UCSD-AML1 (cell line): ENCODE results near the gene DNAH1.

Source experiments
- DNase-seq: peaks from one replicate; lab custom pipeline; 2025; ENCODE audit not compliant: unreplicated experiment; lab: John Stamatoyannopoulos, UW

Gene DNAH1

GRCh38 chr3:52310861-52311575 lies 5.1 kb upstream of the DNAH1 start:
- DNase-seq, result no peak

GRCh38 chr3:52311576-52312119 lies 4.5 kb upstream of the DNAH1 start:
- no peak for DNase-seq

GRCh38 chr3:52313188-52313773 lies 2.8 kb upstream of the DNAH1 start:
- no peak for DNase-seq

GRCh38 chr3:52313774-52314188 lies 2.3 kb upstream of the DNAH1 start:
- DNase-seq, result no peak

- DNase-seq, result no peak
These were observed 1.6 kb upstream of the DNAH1 start for GRCh38 chr3:52314489-52314888.

- DNase-seq, result no peak
These were observed 1.1 kb upstream of the DNAH1 start for GRCh38 chr3:52315006-52315405.

GRCh38 chr3:52317208-52318000 lies 1.3 kb downstream of the DNAH1 start:
- DNase-seq, result no peak

- no peak for DNase-seq
These were observed 2.2 kb downstream of the DNAH1 start for GRCh38 chr3:52318186-52318816.

- DNase-seq, result no peak
These were observed 3.9 kb downstream of the DNAH1 start for GRCh38 chr3:52319921-52320595.

GRCh38 chr3:52321481-52321880 lies 5.4 kb downstream of the DNAH1 start:
- DNase-seq, result no peak

- no peak for DNase-seq
These were observed 6.3 kb downstream of the DNAH1 start for GRCh38 chr3:52322466-52322865.

GRCh38 chr3:52323526-52324295 lies 7.6 kb downstream of the DNAH1 start:
- peak; percentile 21 for DNase-seq

GRCh38 chr3:52324676-52325075 lies 8.6 kb downstream of the DNAH1 start:
- no peak for DNase-seq

GRCh38 chr3:52325686-52326085 lies 9.6 kb downstream of the DNAH1 start:
- no peak for DNase-seq

- no peak for DNase-seq
These were observed 10.9 kb downstream of the DNAH1 start for GRCh38 chr3:52326976-52327375.

GRCh38 chr3:52327486-52328290 lies 11.6 kb downstream of the DNAH1 start:
- no peak for DNase-seq

- no peak for DNase-seq
These were observed 12.5 kb downstream of the DNAH1 start for GRCh38 chr3:52328536-52329080.

- no peak for DNase-seq
These were observed 14.2 kb downstream of the DNAH1 start for GRCh38 chr3:52330194-52330805.
